Measurements from ENCODE around the gene OSBPL9. TPM values are rescaled to one million over a fixed set of nuclear protein-coding genes. Genes with fewer than 3 reads are reported as not detected.

OSBPL9 gene
- total and polyA plus RNA-seq, 8 donors = 63.1 to 139 (median 114) TPM

GRCh38 chr1:51664421-51665240 lies 47.7 kb downstream of the OSBPL9 start:
- peaks cover 0 to 31% of the 10 kb centered on the region in 2 donors for H3K4me1 ChIP-seq
- H3K27ac ChIP-seq = peak overlapping the region in 1 of 2 donors; percentile 22
- no peak overlapping the region for H3K4me3 ChIP-seq
- no peak for TF ChIP-seq CTCF (IDR thresholded peaks at IDR 0.05)
- H3K9me3 ChIP-seq = no peaks in the 10 kb centered on the region
- intact Hi-C loops (cut with DNase I) = no loop called here
- no peak for DNase-seq
- no peaks in the 10 kb centered on the region for H3K27me3 ChIP-seq
- no peaks in the 10 kb centered on the region for H3K36me3 ChIP-seq
- ATAC-seq = peak; percentile 76

- Histone ChIP-seq H3K36me3 (no peaks in the 10 kb centered on the region), H3K4me3 (no peak overlapping the region), H3K27ac (peak overlapping the region in 1 of 2 donors; percentile 59), H3K9me3 (no peaks in the 10 kb centered on the region), H3K27me3 (no peaks in the 10 kb centered on the region), H3K4me1 (peaks cover 0 to 32% of the 10 kb centered on the region in 2 donors)
- DNase-seq (no peak), ATAC-seq (peak; percentile 27)
- intact Hi-C loops (cut with DNase I) = no loop called here
- TF ChIP-seq CTCF (IDR thresholded peaks at IDR 0.05) = no peak
These were observed 49.6 kb downstream of the OSBPL9 start for GRCh38 chr1:51666478-51666877.

- ATAC-seq = no peak
- intact Hi-C loops (cut with DNase I) = no loop called here
- H3K27ac ChIP-seq = no peak overlapping the region
These were observed 50.7 kb downstream of the OSBPL9 start for GRCh38 chr1:51667561-51667960.

GRCh38 chr1:51669272-51669671 lies 52.4 kb downstream of the OSBPL9 start:
- no peak for TF ChIP-seq CTCF (IDR thresholded peaks at IDR 0.05)
- Histone ChIP-seq H3K4me3 (no peak overlapping the region), H3K36me3 (no peaks in the 10 kb centered on the region), H3K27ac (no peak overlapping the region), H3K9me3 (no peaks in the 10 kb centered on the region), H3K4me1 (peaks cover 0 to 33% of the 10 kb centered on the region in 2 donors), H3K27me3 (no peaks in the 10 kb centered on the region)
- intact Hi-C loops (cut with DNase I) = no loop called here
- ATAC-seq (no peak), DNase-seq (no peak)

More at GRCh38 chr1:51667561-51667960, 50.7 kb downstream of the OSBPL9 start:
- H3K27me3 ChIP-seq = no peaks in the 10 kb centered on the region
- H3K36me3 ChIP-seq = no peaks in the 10 kb centered on the region
- H3K4me3 ChIP-seq = no peak overlapping the region
- H3K9me3 ChIP-seq = no peaks in the 10 kb centered on the region
- TF ChIP-seq CTCF (IDR thresholded peaks at IDR 0.05) = no peak
- H3K4me1 ChIP-seq = peaks cover 0 to 40% of the 10 kb centered on the region in 2 donors
- no peak for DNase-seq

GRCh38 chr1:51669816-51670215 lies 52.9 kb downstream of the OSBPL9 start:
- intact Hi-C loops (cut with DNase I) = no loop called here

More at GRCh38 chr1:51669816-51670215, 52.9 kb downstream of the OSBPL9 start:
- H3K27me3 ChIP-seq = no peaks in the 10 kb centered on the region
- DNase-seq = no peak
- H3K4me3 ChIP-seq = no peak overlapping the region
- no peak for TF ChIP-seq CTCF (IDR thresholded peaks at IDR 0.05)
- no peak for ATAC-seq
- H3K9me3 ChIP-seq = no peaks in the 10 kb centered on the region
- H3K36me3 ChIP-seq = no peaks in the 10 kb centered on the region
- H3K27ac ChIP-seq = no peak overlapping the region
- H3K4me1 ChIP-seq = peaks cover 0 to 27% of the 10 kb centered on the region in 2 donors
